Adrenal gland (tissue), 12 donors: Measurements from ENCODE around the gene SPRED2. TPM values are rescaled to one million over a fixed set of nuclear protein-coding genes. Genes with fewer than 3 reads are reported as not detected.

Source experiments
- DNase-seq, 7 donors: peaks; one replicate each; pipeline ENCODE4 v3.0.0-alpha.2; 2019 to 2020
- H3K27ac ChIP-seq, 5 donors: fragments of 200-600 bp; sonication (generic) in 4 of 5; 1 replicate in 3 of 5; 2 replicates in 2 of 5; pipeline versions ENCODE4 v1.5.1 to v1.8.0; 2016 to 2020; ENCODE audit warnings: mild to moderate bottlenecking in 1 of 5
- H3K27me3 ChIP-seq: fragments of 200-600 bp; 2 replicates; pipeline ENCODE4 v1.8.0; 2021
- H3K36me3 ChIP-seq, 2 donors: fragments of 200-600 bp; replicated peaks in 1 of 2; 1 replicate in 1 of 2; 2 replicates in 1 of 2; pipeline versions ENCODE4 v1.5.1 to v1.8.0; 2018 to 2022
- H3K4me1 ChIP-seq, 2 donors: fragments of 200-600 bp; replicated peaks in 1 of 2; 1 replicate in 1 of 2; 2 replicates in 1 of 2; pipeline versions ENCODE4 v1.5.1 to v1.8.0; 2018 to 2021
- H3K4me3 ChIP-seq, 4 donors: fragments of 200-600 bp; sonication (generic) in 3 of 4; one replicate each; pipeline ENCODE4 v1.5.1; 2016 to 2018
- H3K9me3 ChIP-seq, 3 donors: fragments of 200-600 bp; sonication (generic) in 1 of 3; replicated peaks in 1 of 3; 1 replicate in 2 of 3; 2 replicates in 1 of 3; pipeline versions ENCODE4 v1.5.1 to v1.8.0; 2016 to 2021
- CTCF ChIP-seq, 6 experiments: fragments of 450-650 bp in 4 of 6; fragments of 200-600 bp in 2 of 6; sonication (generic) in 1 of 6; IDR thresholded peaks; 1 replicate in 5 of 6; 2 replicates in 1 of 6; pipeline versions ENCODE4 v1.5.1 to v1.8.0; 2016 to 2021; ENCODE audit warnings: antibody characterized with exemption in 6 of 6, mild to moderate bottlenecking in 2 of 6, moderate library complexity in 1 of 6
- POLR2A ChIP-seq, 2 donors: fragments of 450-650 bp; IDR thresholded peaks; one replicate each; pipeline ENCODE4 v1.6.1; 2017; ENCODE audit warnings: antibody characterized with exemption in 2 of 2, mild to moderate bottlenecking in 2 of 2, moderate library complexity in 1 of 2
- WGBS, 4 donors: extraction: QIAGEN DNeasy Blood & Tissue Kit in 2 of 4; methylation state at CpG; one replicate each; pipeline versions ENCODE4 v1.1.5 to v1.1.7; 2013 to 2017; 5-methylcytosine and 5-hydroxymethylcytosine counted together
- intact Hi-C, 2 donors: fragments of 100-400 bp; cut with DNase I; formaldehyde crosslinking; loops; one replicate each; pipeline versions ENCODE4 v1.14.1 to v1.15.0; 2022 to 2023
- polyA plus RNA-seq, 3 donors: library from polyadenylated mRNA; stranded (reverse); fragments of 200-250 nt in 2 of 3; fragments of 350-450 nt in 1 of 3; fragmentation: Illumina TruSeq in 1 of 3; extraction: RNeasy Lipid Tissue Mini Kit (QIAGEN cat#74804) in 1 of 3; gene quantifications; one replicate each; pipeline ENCODE4 v1.2.3, GENCODE V29; 2013 to 2014
- total RNA-seq, 9 donors: library from RNA; depleted of rRNA in 4 of 9; stranded (reverse); fragments of >200 nt in 4 of 9; fragments of 120-200 nt in 1 of 9; fragmentation: NEBNext Ultra II Directional in 1 of 9; extraction: Animal tissue kit (Norgen Biotek cat#: 25700) in 1 of 9; gene quantifications; one replicate each; pipeline versions ENCODE4 v1.1.0 to v1.2.4, GENCODE V29; 2013 to 2023
- donor health status: healthy with polysubstance abuse.
- donor health status: Bipolar disorder and iron deficiency.
- donor health status: DM: yes; HTN: yes; CAD: no.
- donor health status: DM: no; HTN: no; CAD: no.
- donor health status: DM: no; HTN: no; CAD: no.
- donor health status: DM: yes; HTN: yes; CAD: no.

The SPRED2 gene
- total and polyA plus RNA-seq, 12 donors: 5.2 to 28.4 (median 16.0) TPM

- intact Hi-C loops: no loop called here
- Histone ChIP-seq H3K27ac (no peak overlapping the region), H3K27me3 (no peaks in the 10 kb centered on the region), H3K9me3 (no peaks in the 10 kb centered on the region), H3K4me3 (no peak overlapping the region), H3K4me1 (peaks cover 4 to 42% of the 10 kb centered on the region in 2 donors), H3K36me3 (no peaks in the 10 kb centered on the region)
- 91 to 99% (median 97%) methylated on average over 3 of the region's 3 CpGs for WGBS, 4 donors
- TF ChIP-seq CTCF (IDR thresholded peaks at IDR 0.05) (no peak), POLR2A (IDR thresholded peaks at IDR 0.05) (no peak)
- DNase-seq: peak in 1 of 7 donors; percentile 3
Observed at GRCh38 chr2:65354773-65355172, 77.6 kb downstream of the SPRED2 start.

DNA sequence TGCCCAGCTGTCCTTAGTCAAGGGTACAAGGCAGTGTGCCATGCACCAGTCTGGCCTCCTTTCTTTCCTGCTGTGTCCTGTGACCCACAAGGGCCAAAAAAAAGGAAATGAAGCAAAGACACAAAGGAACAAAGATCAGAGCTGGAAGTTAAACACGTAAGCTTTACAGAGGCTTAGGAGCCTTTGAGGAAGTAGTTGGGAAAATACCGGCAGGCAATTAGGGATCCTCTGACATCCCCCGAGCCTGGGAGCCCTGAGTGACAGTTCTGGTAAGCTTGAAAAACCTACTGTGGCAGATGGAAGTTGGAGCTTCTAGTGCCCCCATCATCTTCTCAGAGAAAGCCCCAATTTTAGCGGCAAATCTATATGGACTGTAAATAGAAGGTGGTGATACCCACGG lies 78.5 kb downstream of the SPRED2 start:
- WGBS, 4 donors: 48 to 78% (median 67%) methylated on average over 5 of the region's 5 CpGs
- intact Hi-C loops: no loop called here
- H3K27ac ChIP-seq: no peak overlapping the region
- peaks cover 4 to 49% of the 10 kb centered on the region in 2 donors for H3K4me1 ChIP-seq
- H3K4me3 ChIP-seq: no peak overlapping the region
- H3K27me3 ChIP-seq: no peaks in the 10 kb centered on the region
- H3K36me3 ChIP-seq: no peaks in the 10 kb centered on the region
- no peak for TF ChIP-seq POLR2A (IDR thresholded peaks at IDR 0.05)
- no peak for TF ChIP-seq CTCF (IDR thresholded peaks at IDR 0.05)
- DNase-seq: peak in 1 of 7 donors; percentile 10
- H3K9me3 ChIP-seq: no peaks in the 10 kb centered on the region

- intact Hi-C loops: no loop called here
- Histone ChIP-seq H3K9me3 (no peaks in the 10 kb centered on the region), H3K27me3 (no peaks in the 10 kb centered on the region), H3K4me3 (no peak overlapping the region), H3K36me3 (no peaks in the 10 kb centered on the region), H3K4me1 (peaks cover under 1 to 44% of the 10 kb centered on the region in 2 donors), H3K27ac (no peak overlapping the region)
- 92 to 98% (median 95%) methylated on average over 4 of the region's 4 CpGs for WGBS, 4 donors
- DNase-seq: no peak
- TF ChIP-seq CTCF (IDR thresholded peaks at IDR 0.05) (no peak), POLR2A (IDR thresholded peaks at IDR 0.05) (no peak)
Observed at GRCh38 chr2:65353046-65353445, 79.4 kb downstream of the SPRED2 start.

DNA sequence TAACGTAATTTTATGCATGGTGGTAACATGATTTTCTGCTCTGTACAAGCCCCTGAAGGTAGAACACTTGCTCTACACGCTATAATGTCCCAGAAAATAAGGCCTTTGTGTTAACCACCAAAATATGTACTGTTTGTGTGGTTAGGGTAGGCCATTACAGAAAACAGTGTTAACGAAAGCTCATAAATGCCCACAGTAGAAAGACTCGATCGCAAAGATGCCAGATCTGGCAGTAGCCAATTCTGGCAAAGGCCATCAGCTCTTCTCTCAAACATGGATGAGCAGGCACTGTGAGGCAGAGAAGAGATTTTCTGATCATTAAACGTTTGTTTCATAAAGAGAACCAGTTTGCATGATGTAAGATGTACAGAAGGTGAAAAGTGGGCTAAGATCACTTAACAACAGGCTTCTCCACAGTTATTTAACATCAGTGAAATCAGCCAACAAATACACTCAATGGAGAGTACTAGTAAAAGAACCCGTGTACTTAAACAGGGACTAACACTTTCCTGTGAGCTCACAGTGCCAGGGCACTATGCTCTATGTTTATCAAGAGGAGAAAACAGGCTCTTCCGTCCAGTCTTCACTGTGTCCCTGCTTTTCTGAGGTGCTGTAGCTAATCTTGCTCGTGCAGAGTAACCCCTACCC lies 80.3 kb downstream of the SPRED2 start:
- H3K36me3 ChIP-seq: no peaks in the 10 kb centered on the region
- peaks cover 0 to 35% of the 10 kb centered on the region in 2 donors for H3K4me1 ChIP-seq
- peak in 1 of 7 donors; percentile 4 for DNase-seq
- intact Hi-C loops: no loop called here
- no peaks in the 10 kb centered on the region for H3K27me3 ChIP-seq
- WGBS, 4 donors: 86 to 96% (median 89%) methylated on average over 9 of the region's 9 CpGs
- no peaks in the 10 kb centered on the region for H3K9me3 ChIP-seq
- no peak overlapping the region for H3K27ac ChIP-seq
- TF ChIP-seq POLR2A (IDR thresholded peaks at IDR 0.05) (no peak), CTCF (IDR thresholded peaks at IDR 0.05) (no peak)
- H3K4me3 ChIP-seq: no peak overlapping the region
